Karpas-422 (cell line): ENCODE data around the gene TRIM72. TPM values are rescaled to one million over a fixed set of nuclear protein-coding genes. Genes with fewer than 3 reads are reported as not detected.
"Not testable (repeated sequence)": the region's sequence is repeated elsewhere in the genome, so short reads cannot be mapped to it uniquely, and the experiment has no call there.

ENCODE experiments used
- DNase-seq: peaks from one replicate; pipeline ENCODE4 v3.0.0-alpha.2; 2015
- H2AFZ ChIP-seq: fragments of 200-600 bp; sonication (generic); 2 replicates; pipeline ENCODE4 v1.6.1; 2014; ENCODE audit warnings: antibody characterized with exemption, low read length, mixed read lengths
- H3K27ac ChIP-seq: fragments of 200-600 bp; sonication (generic); 2 replicates; pipeline ENCODE4 v1.5.1; 2014; ENCODE audit warnings: mild to moderate bottlenecking, low read length, moderate library complexity
- H3K27me3 ChIP-seq: fragments of 200-600 bp; sonication (generic); 2 replicates; pipeline ENCODE4 v1.6.1; 2014; ENCODE audit warnings: low read length, mixed read lengths
- H3K36me3 ChIP-seq: fragments of 200-600 bp; sonication (generic); 2 replicates; pipeline ENCODE4 v1.6.1; 2014; ENCODE audit warnings: low read length, mixed read lengths; ENCODE audit not compliant: insufficient read depth
- H3K4me1 ChIP-seq: fragments of 200-600 bp; sonication (generic); 2 replicates; pipeline ENCODE4 v1.6.1; 2014; ENCODE audit warnings: mild to moderate bottlenecking, low read length, mixed read lengths
- H3K4me2 ChIP-seq: fragments of 200-600 bp; sonication (generic); 2 replicates; pipeline ENCODE4 v1.6.1; 2014; ENCODE audit warnings: low read length, low read depth, mild to moderate bottlenecking; ENCODE audit not compliant: poor library complexity, severe bottlenecking
- H3K4me3 ChIP-seq: fragments of 200-600 bp; sonication (generic); 2 replicates; pipeline ENCODE4 v1.5.1; 2014; ENCODE audit warnings: mild to moderate bottlenecking, antibody characterized with exemption, low read length, mixed read lengths
- H3K79me2 ChIP-seq: fragments of 200-600 bp; sonication (generic); 2 replicates; pipeline ENCODE4 v1.6.1; 2014; ENCODE audit warnings: mild to moderate bottlenecking, low read length, mixed read lengths
- H3K9ac ChIP-seq: fragments of 200-600 bp; sonication (generic); 2 replicates; pipeline ENCODE4 v1.6.0; 2014; ENCODE audit warnings: low read length
- H3K9me2 ChIP-seq: fragments of 200-600 bp; sonication (generic), shearing (Covaris generic); replicated peaks from 2 replicates; pipeline ENCODE4 v1.6.0; 2014; ENCODE audit warnings: mild to moderate bottlenecking, low read length, moderate library complexity; ENCODE audit not compliant: insufficient read depth
- H3K9me3 ChIP-seq: fragments of 300-700, 200-600 bp; sonication (generic); 2 replicates; pipeline ENCODE4 v1.6.1; 2014; ENCODE audit warnings: low read length, mixed read lengths
- H4K20me1 ChIP-seq: fragments of 200-600 bp; sonication (generic); 2 replicates; pipeline ENCODE4 v1.6.1; 2014; ENCODE audit warnings: mild to moderate bottlenecking, antibody characterized with exemption, low read length, low read depth; ENCODE audit not compliant: insufficient read depth
- total RNA-seq: library from RNA; depleted of rRNA; stranded (reverse); fragments of >200 nt; shearing (Covaris generic); gene quantifications from 2 replicates; pipeline ENCODE4 v1.2.3, GENCODE V29; 2014; ENCODE audit warnings: low replicate concordance

Gene TRIM72
- total RNA-seq, 1 experiment from 2014 or later = not detected

DNA sequence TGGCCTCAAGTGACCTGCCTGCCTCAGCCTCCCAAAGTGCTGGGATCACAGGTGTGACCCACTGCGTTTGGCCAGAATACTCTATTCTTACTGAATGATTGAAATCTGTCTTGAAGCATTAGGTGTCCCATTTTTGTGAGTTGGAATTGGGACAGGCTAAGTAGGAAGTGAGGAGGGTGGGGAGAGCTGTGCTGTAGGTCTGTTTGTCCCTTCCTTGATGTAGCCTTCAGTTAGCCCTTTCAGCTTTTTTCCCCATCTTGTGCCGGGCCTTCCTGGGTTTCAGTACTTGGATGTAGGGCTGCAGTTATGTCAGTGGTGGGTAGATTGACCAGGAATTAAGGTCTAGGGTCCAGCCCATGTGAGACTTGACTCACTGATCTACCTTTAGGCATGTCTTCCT, 20.0 kb upstream of the TRIM72 start:
- Histone ChIP-seq H3K4me3 (no peak overlapping the region), H3K79me2 (0 out of 2 replicates have a peak, but pooled peaks cover 3% of the 10 kb centered on the region), H3K9ac (no peak overlapping the region), H4K20me1 (peaks cover 39% of the 10 kb centered on the region), H3K9me2 (no peaks in the 10 kb centered on the region), H2AFZ (no peak overlapping the region), H3K9me3 (no peaks in the 10 kb centered on the region), H3K36me3 (peaks cover 69% of the 10 kb centered on the region), H3K27me3 (no peaks in the 10 kb centered on the region), H3K4me1 (no peaks in the 10 kb centered on the region), H3K4me2 (no peak overlapping the region), H3K27ac (no peak overlapping the region)
- no peak for DNase-seq

DNA sequence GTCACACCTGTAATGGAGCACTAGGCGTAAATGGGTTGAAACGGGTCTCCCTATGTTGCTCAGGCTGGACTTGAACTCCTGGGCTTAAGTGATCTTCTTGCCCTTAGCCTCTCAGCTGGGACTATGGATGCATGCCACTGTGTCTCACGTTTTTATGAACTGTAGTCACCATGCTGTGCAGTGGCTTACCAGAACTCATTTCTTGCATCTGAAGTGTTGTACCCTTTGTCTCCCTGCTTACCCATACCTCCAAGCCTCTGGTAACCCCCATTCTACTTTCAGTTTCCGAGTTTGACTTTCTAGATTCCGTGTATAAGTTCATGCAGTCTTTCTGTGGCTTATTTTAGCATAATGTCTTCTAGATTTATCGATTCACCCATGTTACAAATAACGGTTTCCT, 19.0 kb upstream of the TRIM72 start:
- no peak overlapping the region for H3K9ac ChIP-seq
- no peaks in the 10 kb centered on the region for H3K79me2 ChIP-seq
- H3K4me1 ChIP-seq = peaks cover under 1% of the 10 kb centered on the region; the same call in 1 of the 2 replicates
- H3K4me2 ChIP-seq = no peak overlapping the region
- H3K4me3 ChIP-seq = no peak overlapping the region
- peaks cover 31% of the 10 kb centered on the region for H4K20me1 ChIP-seq
- no peaks in the 10 kb centered on the region for H3K9me2 ChIP-seq
- no peak overlapping the region for H3K27ac ChIP-seq
- H2AFZ ChIP-seq = no peak overlapping the region
- H3K36me3 ChIP-seq = peaks cover 58% of the 10 kb centered on the region
- H3K27me3 ChIP-seq = no peaks in the 10 kb centered on the region
- no peaks in the 10 kb centered on the region for H3K9me3 ChIP-seq
- no peak for DNase-seq

DNA sequence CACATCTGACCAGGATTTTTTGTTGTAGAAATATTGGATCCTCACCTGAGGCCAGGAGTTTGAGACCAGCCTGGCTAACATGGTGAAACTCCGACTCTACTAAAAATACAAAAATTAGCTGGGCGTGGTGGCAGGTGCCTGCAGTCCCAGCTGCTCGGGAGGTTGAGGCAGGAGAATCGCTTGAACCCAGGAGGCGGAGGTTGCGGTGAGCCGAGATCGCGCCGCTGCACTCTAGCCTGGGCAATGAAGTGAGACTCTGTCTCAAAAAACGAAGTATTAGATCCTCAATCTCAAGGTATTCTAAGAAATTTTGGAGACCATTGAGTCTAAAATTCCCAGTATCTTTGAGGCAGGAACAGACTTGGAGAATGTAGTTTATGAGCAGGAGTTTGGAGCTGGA, 18.1 kb upstream of the TRIM72 start:
- H3K36me3 ChIP-seq = peaks cover 49% of the 10 kb centered on the region

DNA sequence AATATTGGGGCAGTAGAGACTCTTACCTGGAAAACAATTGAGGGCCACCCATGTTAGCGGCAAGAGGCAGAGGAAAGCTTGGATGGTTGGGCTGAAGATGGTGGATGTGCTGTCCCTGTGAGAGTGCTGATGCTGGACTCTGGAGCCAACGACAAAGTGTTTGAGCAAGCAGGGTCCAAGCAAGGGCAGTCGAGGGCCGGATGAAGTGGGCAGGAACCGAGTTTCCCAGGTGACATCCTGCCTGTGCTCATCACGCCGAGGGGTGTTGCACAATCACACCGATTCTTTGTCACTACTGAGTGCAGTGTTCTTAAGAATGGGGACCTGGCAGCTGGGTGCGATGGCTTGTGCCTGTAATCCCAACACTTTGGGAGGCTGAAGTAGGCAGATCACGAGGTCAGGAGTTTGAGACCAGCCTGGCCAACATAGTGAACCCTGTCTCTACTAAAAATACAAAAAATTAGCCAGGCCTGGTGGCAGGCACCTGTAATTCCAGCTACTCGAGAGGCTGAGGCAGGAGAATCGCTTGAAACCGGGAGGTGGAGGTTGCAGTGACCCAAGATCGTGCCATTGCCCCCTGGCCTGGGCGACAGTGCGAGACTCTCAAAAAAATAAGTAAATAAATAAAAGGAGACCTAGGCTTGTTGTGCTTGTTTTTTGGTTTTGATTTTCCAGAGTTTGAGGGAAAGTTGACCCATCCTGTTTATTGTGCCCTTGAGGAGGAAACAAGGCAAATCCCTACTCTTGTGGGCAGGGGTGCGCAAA, 17.4 kb upstream of the TRIM72 start:
- Histone ChIP-seq H4K20me1 (peaks cover 26% of the 10 kb centered on the region), H3K9me3 (no peaks in the 10 kb centered on the region), H3K9ac (no peak overlapping the region), H3K4me2 (no peak overlapping the region), H3K36me3 (peaks cover 42% of the 10 kb centered on the region), H3K27ac (no peak overlapping the region), H3K79me2 (no peaks in the 10 kb centered on the region), H3K4me3 (no peak overlapping the region), H3K27me3 (no peaks in the 10 kb centered on the region), H3K9me2 (no peaks in the 10 kb centered on the region), H2AFZ (no peak overlapping the region), H3K4me1 (peaks cover 16% of the 10 kb centered on the region)
- DNase-seq = no peak

More for the DNA sequence above, 18.1 kb upstream of the TRIM72 start:
- not testable (repeated sequence) for H3K79me2 ChIP-seq, H3K9me3 ChIP-seq, H3K27ac ChIP-seq, H3K4me2 ChIP-seq, H3K9ac ChIP-seq, H3K9me2 ChIP-seq, H3K4me1 ChIP-seq, H3K4me3 ChIP-seq, H3K27me3 ChIP-seq, DNase-seq, H2AFZ ChIP-seq
- H4K20me1 ChIP-seq = peaks cover 22% of the 10 kb centered on the region

DNA sequence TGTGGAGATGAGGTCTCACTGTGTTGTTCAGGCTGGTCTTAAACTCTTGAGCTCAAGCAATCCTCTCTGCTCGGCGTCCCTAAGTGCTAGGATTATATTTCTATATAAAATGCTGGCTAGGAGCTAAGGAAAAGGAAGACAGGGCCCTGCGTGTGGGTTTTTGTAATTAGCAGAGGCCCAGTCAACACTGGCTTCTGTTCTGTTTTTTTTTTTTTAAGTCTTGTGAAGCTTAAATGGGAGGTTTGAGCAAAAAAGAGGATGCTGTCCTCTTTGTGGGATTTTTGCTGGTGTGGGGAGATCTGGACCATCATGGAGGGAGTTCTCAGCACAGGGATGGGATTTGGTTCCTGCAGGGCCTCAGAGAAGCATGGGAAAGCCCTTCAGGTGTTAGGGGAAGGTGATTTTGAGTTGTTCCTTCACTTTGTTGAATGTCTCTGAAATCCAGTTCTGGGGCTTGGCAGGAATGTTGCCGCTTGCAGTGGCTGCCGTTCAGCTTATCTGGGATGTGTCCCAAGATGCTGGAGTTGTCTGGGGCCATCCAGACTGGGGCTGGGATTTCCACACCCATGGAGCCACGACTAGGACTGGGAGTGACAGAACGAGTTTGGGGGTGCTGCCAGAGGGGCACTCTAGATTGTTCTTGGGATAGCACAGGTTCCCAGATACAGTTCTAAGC, 15.6 kb upstream of the TRIM72 start:
- H3K9me2 ChIP-seq = no peaks in the 10 kb centered on the region
- H3K36me3 ChIP-seq = peaks cover 24% of the 10 kb centered on the region; the same call in 1 of the 2 replicates
- H3K9me3 ChIP-seq = no peaks in the 10 kb centered on the region
- peaks cover 28% of the 10 kb centered on the region for H3K4me1 ChIP-seq
- DNase-seq = no peak
- no peaks in the 10 kb centered on the region for H3K27me3 ChIP-seq
- no peak overlapping the region for H3K9ac ChIP-seq
- H3K4me3 ChIP-seq = no peak overlapping the region
- H2AFZ ChIP-seq = no peak overlapping the region
- no peak overlapping the region for H3K27ac ChIP-seq
- H3K4me2 ChIP-seq = no peak overlapping the region
- peaks cover 25% of the 10 kb centered on the region for H4K20me1 ChIP-seq
- no peaks in the 10 kb centered on the region for H3K79me2 ChIP-seq

DNA sequence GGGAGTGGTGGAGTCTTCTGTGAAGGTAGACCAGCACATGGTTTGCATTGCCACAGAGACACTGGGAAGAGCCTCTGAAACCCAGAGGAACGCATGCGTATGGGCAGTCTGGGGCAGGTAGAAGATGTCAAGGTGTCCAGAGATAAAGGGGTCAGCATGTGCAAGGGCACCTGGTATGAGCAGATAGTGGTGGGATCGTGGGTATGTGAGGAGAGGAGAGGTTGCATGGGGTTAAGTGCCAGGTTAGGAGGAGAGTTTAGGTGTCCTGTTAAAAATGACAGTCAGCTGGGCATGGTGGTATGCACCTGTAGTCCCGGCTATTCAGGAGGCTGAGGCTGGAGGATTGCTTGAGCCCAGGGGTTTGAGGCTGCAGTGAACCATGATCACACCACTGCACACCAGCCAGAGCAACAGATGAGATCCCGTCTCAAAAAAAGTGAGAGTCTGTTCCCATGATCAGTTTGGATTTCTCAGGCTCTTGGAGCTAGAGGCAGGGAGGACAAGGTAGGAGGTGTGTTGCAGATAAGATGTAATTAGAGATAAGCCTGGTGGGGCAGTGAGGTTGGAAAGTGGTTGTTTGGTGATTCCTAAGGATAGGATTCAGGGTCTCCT, 14.4 kb upstream of the TRIM72 start:
- Histone ChIP-seq H4K20me1 (peaks cover 19% of the 10 kb centered on the region; the same call in 1 of the 2 replicates), H3K9me2 (no peaks in the 10 kb centered on the region), H3K4me1 (peaks cover 28% of the 10 kb centered on the region), H3K9ac (no peak overlapping the region), H3K79me2 (no peaks in the 10 kb centered on the region), H3K27ac (no peak overlapping the region), H3K27me3 (no peaks in the 10 kb centered on the region), H2AFZ (no peak overlapping the region), H3K9me3 (no peaks in the 10 kb centered on the region), H3K36me3 (peaks cover 13% of the 10 kb centered on the region; the same call in 1 of the 2 replicates), H3K4me3 (no peak overlapping the region), H3K4me2 (no peak overlapping the region)
- DNase-seq = no peak

DNA sequence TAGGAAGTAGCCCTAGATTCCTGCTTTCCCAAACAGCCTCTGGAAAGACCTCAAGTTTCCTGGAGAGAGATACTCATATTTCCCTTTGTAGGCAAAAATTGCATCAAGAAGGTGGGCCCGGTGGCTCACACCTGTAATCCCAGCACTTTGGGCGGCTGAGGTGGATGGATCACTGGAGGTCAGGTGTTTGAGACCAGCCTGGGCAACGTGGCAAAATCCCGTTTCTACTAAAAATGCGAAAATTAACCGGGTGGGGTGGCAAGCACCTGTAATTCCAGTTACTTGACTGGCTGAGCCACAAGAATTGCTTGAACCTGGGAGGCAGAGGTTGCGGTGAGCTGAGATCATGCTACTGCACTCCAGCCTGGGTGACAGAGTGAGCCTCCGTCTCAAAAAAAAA, 13.8 kb upstream of the TRIM72 start:
- not testable (repeated sequence) for H3K9ac ChIP-seq, H3K9me2 ChIP-seq, H3K36me3 ChIP-seq, H3K9me3 ChIP-seq, H3K4me3 ChIP-seq, H3K27me3 ChIP-seq, H3K27ac ChIP-seq, H3K79me2 ChIP-seq, H2AFZ ChIP-seq, DNase-seq, H3K4me2 ChIP-seq
- H4K20me1 ChIP-seq = peaks cover 18% of the 10 kb centered on the region; the same call in 1 of the 2 replicates
- H3K4me1 ChIP-seq = peaks cover 28% of the 10 kb centered on the region
